HepG2 (cell line): ENCODE data around the gene NFATC1. TPM values are rescaled to one million over a fixed set of nuclear protein-coding genes. Genes with fewer than 3 reads are reported as not detected.

Experiments
- ATAC-seq: fragments of 200-7000 bp; cut with Tn5 transposase; 3 replicates; pipeline ENCODE4 v1.9.1; 2020; ENCODE audit warnings: mild to moderate bottlenecking, moderate library complexity
- BruUV-seq: library from RNA; stranded (reverse); fragments of 400-500 nt; replicated peaks from 2 replicates; lab custom pipeline; 2021; lab: Mats Ljungman, UMichigan
- CTCF ChIA-PET: fragments of 300-600 bp; formaldehyde crosslinking; extraction: SDS; loops from one replicate; lab custom pipeline; 2021; ENCODE audit warnings: low total read pairs, inconsistent platforms, low intra/inter-chr PET ratio; lab: Yijun Ruan, JAX
- POLR2A ChIA-PET: fragments of 350-600 bp; sonication (Branson Sonifier 250); formaldehyde crosslinking; loops from one replicate; lab custom pipeline; 2020; ENCODE audit warnings: antibody characterized with exemption, inconsistent platforms; lab: Yijun Ruan, JAX
- DNase-seq: peaks from one replicate; pipeline ENCODE4 v3.0.0-alpha.2; 2015; ENCODE audit warnings: low spot score
- FAIRE-seq: peaks from 3 replicates; lab custom pipeline; 2011; peaks lifted over from hg19 to GRCh38; lab: Jason Lieb, UNC
- H2AFZ ChIP-seq: one replicate; pipeline ENCODE4 v1.6.1; 2011; ENCODE audit warnings: low read length, inconsistent platforms
- H3K27ac ChIP-seq: fragments of 300-600 bp; 3 replicates; pipeline ENCODE4 v1.8.0; 2011; ENCODE audit warnings: mixed run types, mild to moderate bottlenecking, mixed read lengths, low read length, inconsistent platforms; ENCODE audit not compliant: insufficient read depth; ENCODE audit errors: extremely low read length
- H3K27me3 ChIP-seq, 2 experiments: fragments of 200-600 bp in 1 of 2; 2 replicates in 1 of 2; 3 replicates in 1 of 2; pipeline versions ENCODE4 v1.6.0 to v1.8.0; 2011; ENCODE audit warnings: low read length in 2 of 2, mild to moderate bottlenecking in 2 of 2, moderate library complexity in 2 of 2, inconsistent platforms in 1 of 2; ENCODE audit not compliant: insufficient read depth in 2 of 2, control insufficient read depth in 1 of 2
- H3K36me3 ChIP-seq, 2 experiments: fragments of 200-600 bp in 1 of 2; replicated peaks in 1 of 2; 2 replicates in 1 of 2; 3 replicates in 1 of 2; pipeline versions ENCODE4 v1.5.1 to v1.8.0; 2011; ENCODE audit warnings: low read length in 2 of 2, inconsistent platforms in 1 of 2; ENCODE audit not compliant: insufficient read depth in 2 of 2, control insufficient read depth in 1 of 2
- H3K4me1 ChIP-seq: 2 replicates; pipeline ENCODE4 v1.5.1; 2012; ENCODE audit warnings: low read length, inconsistent platforms; ENCODE audit not compliant: insufficient read depth
- H3K4me2 ChIP-seq: 2 replicates; pipeline ENCODE4 v1.6.0; 2011; ENCODE audit warnings: low read depth, low read length, inconsistent platforms
- H3K4me3 ChIP-seq, 3 experiments: fragments of 200-600 bp in 1 of 3; sonication (generic), shearing (Covaris generic) in 1 of 3; replicated peaks in 1 of 3; 2 replicates each; pipeline ENCODE4 v1.5.1; 2011 to 2016; ENCODE audit warnings: low read length in 3 of 3, inconsistent platforms in 2 of 3, low read depth in 2 of 3, mild to moderate bottlenecking in 2 of 3, control low read depth in 1 of 3, mixed read lengths in 1 of 3; ENCODE audit not compliant: insufficient read depth in 1 of 3
- H3K79me2 ChIP-seq: one replicate; pipeline ENCODE4 v1.6.1; 2011; ENCODE audit warnings: low read length, inconsistent platforms; ENCODE audit not compliant: insufficient read depth
- H3K9ac ChIP-seq: 2 replicates; pipeline ENCODE4 v1.6.0; 2011; ENCODE audit warnings: mild to moderate bottlenecking, low read depth, low read length, inconsistent platforms; ENCODE audit not compliant: insufficient read depth
- H3K9me3 ChIP-seq: 2 replicates; pipeline ENCODE4 v1.5.1; 2012; ENCODE audit warnings: mild to moderate bottlenecking, low read length
- H4K20me1 ChIP-seq: 2 replicates; pipeline ENCODE4 v1.6.0; 2011; ENCODE audit warnings: inconsistent platforms, mild to moderate bottlenecking, low read length, moderate library complexity; ENCODE audit not compliant: insufficient read depth
- EZH2 ChIP-seq: conservative IDR thresholded peaks from 2 replicates; pipeline ENCODE4 v1.6.1; 2012; ENCODE audit warnings: mild to moderate bottlenecking, low read depth, low read length, moderate library complexity
- HMG20B ChIP-seq: conservative IDR thresholded peaks from 2 replicates; pipeline ENCODE4 v1.6.1; 2016; ENCODE audit warnings: missing genetic modification reagents, missing compliant biosample characterization
- JDP2 ChIP-seq: sonication (generic); formaldehyde crosslinking; IDR thresholded peaks from 2 replicates; pipeline ENCODE4 v1.8.1; 2022; ENCODE audit warnings: missing genetic modification reagents, borderline replicate concordance
- JUNB ChIP-seq: sonication (generic); formaldehyde crosslinking; IDR thresholded peaks from 2 replicates; pipeline ENCODE4 v1.8.0; 2022; ENCODE audit warnings: missing genetic modification reagents, mild to moderate bottlenecking, borderline replicate concordance
- KDM2A ChIP-seq: sonication (generic); formaldehyde crosslinking; IDR thresholded peaks from 2 replicates; pipeline ENCODE4 v1.4.0; 2020; ENCODE audit warnings: low read depth, missing genetic modification reagents, borderline replicate concordance
- MAFK ChIP-seq, 2 experiments: IDR thresholded peaks in 1 of 2; conservative IDR thresholded peaks in 1 of 2; 2 replicates each; pipeline ENCODE4 v1.6.1; 2011; ENCODE audit warnings: improper control_type of control experiment in 2 of 2, low read length in 2 of 2
- NCOA2 ChIP-seq: sonication (generic); formaldehyde crosslinking; IDR thresholded peaks from 2 replicates; pipeline ENCODE4 v1.8.0; 2022; ENCODE audit warnings: inconsistent platforms
- PCBP1 ChIP-seq: fragments of 200-400 bp; formaldehyde crosslinking; IDR thresholded peaks from 2 replicates; pipeline ENCODE4 v1.6.1; 2017; ENCODE audit warnings: mild to moderate bottlenecking, low read depth, low read length, borderline replicate concordance
- POGZ ChIP-seq: sonication (generic); formaldehyde crosslinking; IDR thresholded peaks from 2 replicates; pipeline ENCODE4 v1.4.0; 2020; ENCODE audit warnings: mild to moderate bottlenecking, missing genetic modification reagents
- SRSF9 ChIP-seq: fragments of 200-400 bp; formaldehyde crosslinking; IDR thresholded peaks from 2 replicates; pipeline ENCODE4 v1.6.1; 2018; ENCODE audit warnings: borderline replicate concordance, mild to moderate bottlenecking, low read depth, low read length; ENCODE audit not compliant: insufficient read depth, poor library complexity, severe bottlenecking
- ZKSCAN5 ChIP-seq: sonication (generic); formaldehyde crosslinking; IDR thresholded peaks from 2 replicates; pipeline ENCODE4 v1.5.1; 2020; ENCODE audit warnings: mild to moderate bottlenecking, missing genetic modification reagents
- ZNF292 ChIP-seq: sonication (generic); formaldehyde crosslinking; IDR thresholded peaks from 2 replicates; pipeline ENCODE4 v1.8.1; 2022; ENCODE audit warnings: mild to moderate bottlenecking, low read depth, missing genetic modification reagents, borderline replicate concordance
- ZNF572 ChIP-seq: sonication (generic); formaldehyde crosslinking; IDR thresholded peaks from 2 replicates; pipeline ENCODE4 v1.5.1; 2020; ENCODE audit warnings: mild to moderate bottlenecking, missing genetic modification reagents
- ZNF644 ChIP-seq: IDR thresholded peaks from 2 replicates; pipeline ENCODE4 v1.6.1; 2016; ENCODE audit warnings: low read depth
- ZSCAN20 ChIP-seq: sonication (generic); formaldehyde crosslinking; IDR thresholded peaks from 2 replicates; pipeline ENCODE4 v1.4.0; 2020; ENCODE audit warnings: missing genetic modification reagents, mild to moderate bottlenecking, borderline replicate concordance
- ZSCAN25 ChIP-seq: sonication (generic); formaldehyde crosslinking; IDR thresholded peaks from 2 replicates; pipeline ENCODE4 v1.8.0; 2022; ENCODE audit warnings: mild to moderate bottlenecking, missing genetic modification reagents
- WGBS: methylation state at CpG from one replicate; pipeline ENCODE4 v1.1.6; 2017; ENCODE audit warnings: low lambda C conversion rate; 5-methylcytosine and 5-hydroxymethylcytosine counted together
- in situ Hi-C: cut with HindIII; loops from 2 replicates; pipeline ENCODE4 v1.10.0; 2017; ENCODE audit warnings: low pct_unique_long_range_greater_than_20kb; ENCODE audit not compliant: extremely low pct_ligation_motif_present
- intact Hi-C: fragments of 100-400 bp; cut with micrococcal nuclease; formaldehyde crosslinking; loops from one replicate; pipeline ENCODE4 v1.10.0; 2022; ENCODE audit not compliant: unreplicated experiment
- polyA plus RNA-seq, 8 experiments: library from polyadenylated mRNA; depleted of rRNA in 3 of 8; stranded (reverse) in 7 of 8; unstranded in 1 of 8; fragments of >200 nt; fragmentation: Illumina TruSeq in 4 of 8; extraction: Trizol in 4 of 8; gene quantifications; 2 replicates each; pipeline versions ENCODE4 v1.2.1 to v1.2.3, GENCODE V29; 2011 to 2016; ENCODE audit warnings: low read depth in 4 of 8, missing spikeins in 1 of 8, mixed read lengths in 1 of 8; ENCODE audit not compliant: insufficient read depth in 1 of 8
- total RNA-seq, 5 experiments: library from RNA; depleted of rRNA; stranded (reverse); fragments of >200 nt; fragmentation: Illumina TruSeq; extraction: Trizol; gene quantifications; 2 replicates each; pipeline ENCODE4 v1.2.3, GENCODE V29; 2016; ENCODE audit warnings: low read depth in 1 of 5
- TF ChIP-seq, protein P1 (sequence below): IDR thresholded peaks from 2 replicates; pipeline ENCODE4 v1.6.1; 2016; ENCODE audit warnings: missing genetic modification reagents, missing compliant biosample characterization

The NFATC1 gene
- total and polyA plus RNA-seq, 2 of the 13 experiments (the other 11 are each of a cell fraction or from before 2014, with no cell fraction given) = not detected

DNA sequence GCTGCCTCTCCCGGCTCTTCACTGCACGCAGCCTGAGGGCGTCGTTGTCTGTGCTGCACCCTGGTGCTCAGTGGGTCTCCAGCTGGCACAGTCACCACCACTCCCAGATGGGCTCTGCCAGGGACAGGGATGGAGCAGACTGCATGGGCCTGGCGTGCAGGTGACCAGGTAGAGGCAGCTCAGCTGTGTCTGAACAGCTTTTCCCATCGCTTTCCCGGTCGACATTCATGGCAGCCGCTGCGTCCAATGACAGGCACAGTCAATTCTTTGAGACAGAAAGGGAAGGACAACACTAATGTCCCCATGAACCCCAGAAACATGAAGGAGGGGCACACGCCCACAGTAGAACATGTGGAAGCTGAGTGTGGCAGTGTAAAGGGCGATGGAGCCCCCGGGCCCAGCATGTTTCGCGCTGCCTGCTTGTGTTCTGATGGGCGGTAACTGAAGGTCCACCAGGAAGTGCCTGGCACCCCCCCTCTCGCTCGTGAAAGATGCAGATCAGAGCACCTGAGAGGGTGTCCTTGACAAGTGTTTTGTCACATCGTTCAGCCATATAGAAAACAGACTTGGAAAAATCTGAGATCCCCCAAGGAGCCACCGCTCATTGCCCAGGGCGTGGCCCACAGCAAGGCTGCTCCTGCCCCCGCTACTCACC, 122.4 kb downstream of the NFATC1 start:
- no peak for FAIRE-seq
- Histone ChIP-seq H2AFZ (no peak overlapping the region), H3K9me3 (no peaks in the 10 kb centered on the region), H3K4me1 (peaks cover 6% of the 10 kb centered on the region; the same call in 1 of the 2 replicates), H3K9ac (no peak overlapping the region), H4K20me1 (no peaks in the 10 kb centered on the region), H3K36me3 (no peaks in the 10 kb centered on the region), H3K4me2 (no peak overlapping the region), H3K27me3 (peaks cover 4 to 46% of the 10 kb centered on the region in 2 experiments; a peak in 4 of 5 replicates), H3K4me3 (no peak overlapping the region), H3K27ac (no peak overlapping the region), H3K79me2 (no peaks in the 10 kb centered on the region)
- in situ Hi-C loops = no loop called here
- no peak for DNase-seq
- ChIA-PET POLR2A (no interaction called here), CTCF (no interaction called here)
- WGBS = 57% methylated on average over 9 of the region's 22 CpGs
- TF ChIP-seq ZNF292 (no peak), ZNF644 (CRISPR knock-in tag) (no peak), HMG20B (CRISPR knock-in tag) (no peak), POGZ (CRISPR knock-in tag) (no peak), SRSF9 (no peak), PCBP1 (no peak), EZH2 (no peak), KDM2A (CRISPR knock-in tag) (no peak), NCOA2 (CRISPR knock-in tag) (no peak), ZSCAN20 (no peak), JUNB (CRISPR knock-in tag) (no peak), ZSCAN25 (no peak), MAFK (conservative IDR thresholded peaks at IDR 0.05 in 1 of 2, IDR thresholded peaks at IDR 0.05 in 1 of 2; ENCODE audit: low read length in 2 of 2) (no peak), ZNF572 (CRISPR knock-in tag) (no peak), JDP2 (no peak), ZKSCAN5 (CRISPR knock-in tag) (no peak)
- TF ChIP-seq, protein P1, sequence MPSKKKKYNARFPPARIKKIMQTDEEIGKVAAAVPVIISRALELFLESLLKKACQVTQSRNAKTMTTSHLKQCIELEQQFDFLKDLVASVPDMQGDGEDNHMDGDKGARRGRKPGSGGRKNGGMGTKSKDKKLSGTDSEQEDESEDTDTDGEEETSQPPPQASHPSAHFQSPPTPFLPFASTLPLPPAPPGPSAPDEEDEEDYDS (CRISPR knock-in tag) = no peak
- intact Hi-C loops = no loop called here
- no TSS peak for BruUV-seq
- no peak for ATAC-seq
